NCI-H2029 (cell line): ENCODE measurements around the gene ACACA.
"Not testable (repeated sequence)": the region's sequence is repeated elsewhere in the genome, so short reads cannot be mapped to it uniquely, and the experiment has no call there.

Source experiments
- DNase-seq: peaks from one replicate; lab custom pipeline; 2025; lab: John Stamatoyannopoulos, UW

The ACACA gene

GRCh38 chr17:37098910-37099664 lies 307.5 kb downstream of the ACACA start:
- no peak for DNase-seq

GRCh38 chr17:37098152-37098551 lies 308.5 kb downstream of the ACACA start:
- no peak for DNase-seq

- DNase-seq = no peak
Measured at GRCh38 chr17:37097154-37097553, 309.5 kb downstream of the ACACA start.

GRCh38 chr17:37096071-37096470 lies 310.6 kb downstream of the ACACA start:
- no peak for DNase-seq

GRCh38 chr17:37094391-37094790 lies 312.2 kb downstream of the ACACA start:
- no peak for DNase-seq

GRCh38 chr17:37092701-37093100 lies 313.9 kb downstream of the ACACA start:
- DNase-seq = no peak

GRCh38 chr17:37092071-37092470 lies 314.6 kb downstream of the ACACA start:
- no peak for DNase-seq

GRCh38 chr17:37090941-37091340 lies 315.7 kb downstream of the ACACA start:
- DNase-seq = no peak

GRCh38 chr17:37089956-37090355 lies 316.7 kb downstream of the ACACA start:
- DNase-seq = no peak

GRCh38 chr17:37088913-37089312 lies 317.7 kb downstream of the ACACA start:
- no peak for DNase-seq

GRCh38 chr17:37088459-37088858 lies 318.2 kb downstream of the ACACA start:
- DNase-seq = no peak

- DNase-seq = no peak
Measured at GRCh38 chr17:37087683-37088082, 319.0 kb downstream of the ACACA start.

- DNase-seq = no peak
Measured at GRCh38 chr17:37086948-37087347, 319.7 kb downstream of the ACACA start.

GRCh38 chr17:37086334-37086733 lies 320.3 kb downstream of the ACACA start:
- DNase-seq = no peak

GRCh38 chr17:37084372-37084771 lies 322.3 kb downstream of the ACACA start:
- DNase-seq = no peak

GRCh38 chr17:37083456-37083855 lies 323.2 kb downstream of the ACACA start:
- DNase-seq = no peak

GRCh38 chr17:37082985-37083384 lies 323.7 kb downstream of the ACACA start:
- no peak for DNase-seq

GRCh38 chr17:37082311-37082860 lies 324.2 kb downstream of the ACACA start:
- no peak for DNase-seq

- no peak for DNase-seq
Measured at GRCh38 chr17:37081287-37081686, 325.3 kb downstream of the ACACA start.

- no peak for DNase-seq
Measured at GRCh38 chr17:37079735-37080134, 326.9 kb downstream of the ACACA start.

- DNase-seq = no peak
Measured at GRCh38 chr17:37079065-37079708, 327.4 kb downstream of the ACACA start.

- DNase-seq = not testable (repeated sequence)
Measured at GRCh38 chr17:37073464-37073863, 333.2 kb downstream of the ACACA start.

- DNase-seq = no peak
Measured at GRCh38 chr17:37069087-37069486, 337.5 kb downstream of the ACACA start.
